IPS DF 6.9 (cell line): ENCODE data around the gene TTC23L.

ENCODE experiments used
- DNase-seq: peaks from one replicate; pipeline ENCODE4 v3.0.0-alpha.2; 2013; ENCODE audit warnings: low read depth, low spot score
- H3K27ac ChIP-seq: one replicate; pipeline ENCODE4 v1.5.1; 2013; ENCODE audit warnings: low read length, control low read depth
- H3K27me3 ChIP-seq: 2 replicates; pipeline ENCODE4 v1.6.1; 2013; ENCODE audit warnings: mild to moderate bottlenecking, low read length; ENCODE audit not compliant: control insufficient read depth, insufficient read depth
- H3K36me3 ChIP-seq: 2 replicates; pipeline ENCODE4 v1.6.1; 2013; ENCODE audit warnings: low read length; ENCODE audit not compliant: control insufficient read depth, insufficient read depth
- H3K4me1 ChIP-seq: 2 replicates; pipeline ENCODE4 v1.6.1; 2013; ENCODE audit warnings: low read length; ENCODE audit not compliant: control insufficient read depth, insufficient read depth
- H3K4me3 ChIP-seq: 2 replicates; pipeline ENCODE4 v1.5.1; 2013; ENCODE audit warnings: mild to moderate bottlenecking, low read length
- H3K9me3 ChIP-seq: 2 replicates; pipeline ENCODE4 v1.6.1; 2013; ENCODE audit warnings: low read length, inconsistent platforms; ENCODE audit not compliant: control insufficient read depth, insufficient read depth
- WGBS: extraction: QIAGEN DNeasy Blood & Tissue Kit; methylation state at CpG from one replicate; pipeline ENCODE4 v1.1.7; 2013; ENCODE audit warnings: mixed read lengths, missing lambda C conversion rate; ENCODE audit not compliant: insufficient read length, insufficient coverage; 5-methylcytosine and 5-hydroxymethylcytosine counted together

Gene TTC23L

GRCh38 chr5:34838785-34839714, at the start of gene TTC23L:
TTC23L (plus strand) TSS chr5:34839164; CDS start chr5:34840672, 1,508 bp downstream.
- no peaks in the 10 kb centered on the region; the same call in 1 of the 2 replicates for H3K4me1 ChIP-seq
- H3K4me3 ChIP-seq, result peak within 1 kb of the TSS; percentile 60; the same call in 1 of the 2 replicates
- H3K9me3 ChIP-seq, result no peaks in the 10 kb centered on the region
- WGBS, result no CpG with 5 or more reads among the region's 73 CpGs
- peak; percentile 96 for DNase-seq
- no peaks in the 10 kb centered on the region for H3K27me3 ChIP-seq
- no peak within 1 kb of the TSS for H3K27ac ChIP-seq
- H3K36me3 ChIP-seq, result no peaks in the 10 kb centered on the region

- Histone ChIP-seq H3K4me3 (no peak overlapping the region), H3K36me3 (no peaks in the 10 kb centered on the region), H3K27me3 (no peaks in the 10 kb centered on the region), H3K27ac (no peak overlapping the region), H3K9me3 (no peaks in the 10 kb centered on the region), H3K4me1 (no peaks in the 10 kb centered on the region)
- no peak for DNase-seq
- WGBS, result no CpG with 5 or more reads among the region's 2 CpGs
Observed at GRCh38 chr5:34789639-34790038, 49.3 kb upstream of the TTC23L start.

- H3K27ac ChIP-seq, result no peak overlapping the region
- H3K27me3 ChIP-seq, result no peaks in the 10 kb centered on the region
- no peak overlapping the region for H3K4me3 ChIP-seq
- H3K9me3 ChIP-seq, result no peaks in the 10 kb centered on the region
- no peaks in the 10 kb centered on the region for H3K4me1 ChIP-seq
- WGBS, result no CpG with 5 or more reads among the region's 1 CpG
- DNase-seq, result no peak
- no peaks in the 10 kb centered on the region for H3K36me3 ChIP-seq
Observed at GRCh38 chr5:34790069-34790468, 48.9 kb upstream of the TTC23L start.

- Histone ChIP-seq H3K9me3 (no peaks in the 10 kb centered on the region), H3K27ac (no peak overlapping the region), H3K4me3 (no peak overlapping the region), H3K36me3 (no peaks in the 10 kb centered on the region; the same call in 1 of the 2 replicates), H3K4me1 (no peaks in the 10 kb centered on the region), H3K27me3 (no peaks in the 10 kb centered on the region)
- DNase-seq, result no peak
- no CpG with 5 or more reads among the region's 5 CpGs for WGBS
Observed at GRCh38 chr5:34791761-34792244, 47.2 kb upstream of the TTC23L start.

GRCh38 chr5:34802834-34803563, 36.0 kb upstream of the TTC23L start:
- Histone ChIP-seq H3K27me3 (no peaks in the 10 kb centered on the region; the same call in 1 of the 2 replicates), H3K36me3 (peaks cover 13% of the 10 kb centered on the region; the same call in 1 of the 2 replicates), H3K9me3 (no peaks in the 10 kb centered on the region), H3K4me3 (no peak overlapping the region), H3K4me1 (peaks cover 8% of the 10 kb centered on the region; the same call in 1 of the 2 replicates), H3K27ac (no peak overlapping the region)
- DNase-seq, result no peak
- WGBS, result no CpG with 5 or more reads among the region's 9 CpGs

- no peak for DNase-seq
- no peaks in the 10 kb centered on the region; the same call in 1 of the 2 replicates for H3K27me3 ChIP-seq
- H3K9me3 ChIP-seq, result no peaks in the 10 kb centered on the region
- peaks cover 11% of the 10 kb centered on the region; the same call in 1 of the 2 replicates for H3K36me3 ChIP-seq
- H3K4me1 ChIP-seq, result peaks cover 8% of the 10 kb centered on the region; the same call in 1 of the 2 replicates
- no peak overlapping the region for H3K27ac ChIP-seq
- no CpG with 5 or more reads among the region's 4 CpGs for WGBS
- no peak overlapping the region for H3K4me3 ChIP-seq
Observed at GRCh38 chr5:34803974-34804732, 34.8 kb upstream of the TTC23L start.

- DNase-seq, result no peak
- H3K27me3 ChIP-seq, result no peaks in the 10 kb centered on the region; the same call in 1 of the 2 replicates
- no peak overlapping the region for H3K4me3 ChIP-seq
- peaks cover 11% of the 10 kb centered on the region; the same call in 1 of the 2 replicates for H3K36me3 ChIP-seq
- no peaks in the 10 kb centered on the region for H3K9me3 ChIP-seq
- H3K27ac ChIP-seq, result no peak overlapping the region
- peaks cover 8% of the 10 kb centered on the region; the same call in 1 of the 2 replicates for H3K4me1 ChIP-seq
- no CpG with 5 or more reads among the region's 5 CpGs for WGBS
Observed at GRCh38 chr5:34804913-34805312, 34.1 kb upstream of the TTC23L start.

GRCh38 chr5:34806532-34806931, 32.4 kb upstream of the TTC23L start:
- Histone ChIP-seq H3K27me3 (no peaks in the 10 kb centered on the region; the same call in 1 of the 2 replicates), H3K36me3 (peaks cover 7% of the 10 kb centered on the region; the same call in 1 of the 2 replicates), H3K4me1 (peaks cover 8% of the 10 kb centered on the region; the same call in 1 of the 2 replicates), H3K27ac (no peak overlapping the region), H3K9me3 (no peaks in the 10 kb centered on the region), H3K4me3 (no peak overlapping the region)
- DNase-seq, result no peak
- WGBS, result no CpG with 5 or more reads among the region's 6 CpGs

GRCh38 chr5:34811706-34812105, 27.3 kb upstream of the TTC23L start:
- H3K4me1 ChIP-seq, result peaks cover 2% of the 10 kb centered on the region; the same call in 1 of the 2 replicates
- H3K27me3 ChIP-seq, result no peaks in the 10 kb centered on the region
- no peaks in the 10 kb centered on the region; the same call in 1 of the 2 replicates for H3K36me3 ChIP-seq
- H3K9me3 ChIP-seq, result no peaks in the 10 kb centered on the region
- H3K4me3 ChIP-seq, result no peak overlapping the region
- no peak overlapping the region for H3K27ac ChIP-seq
- no peak for DNase-seq
- no CpG with 5 or more reads among the region's 1 CpG for WGBS
